Neural crest cell (in vitro differentiated cells): Measurements from ENCODE around the gene CCDC149. TPM values are rescaled to one million over a fixed set of nuclear protein-coding genes. Genes with fewer than 3 reads are reported as not detected.

Source experiments
- DNase-seq: peaks from one replicate; pipeline ENCODE4 v3.0.0; 2021; ENCODE audit warnings: low read depth, mixed read lengths, low spot score
- H3K27ac Mint-ChIP-seq: one replicate; pipeline ENCODE4 v1.8.0; 2021; ENCODE audit warnings: mild to moderate bottlenecking, mixed read lengths; ENCODE audit not compliant: unreplicated experiment
- H3K27me3 Mint-ChIP-seq: 2 replicates; pipeline ENCODE4 v1.8.0; 2021; ENCODE audit warnings: low read depth, mild to moderate bottlenecking, mixed read lengths
- H3K36me3 Mint-ChIP-seq: 2 replicates; pipeline ENCODE4 v1.8.0; 2021; ENCODE audit warnings: low read depth, mild to moderate bottlenecking, mixed read lengths
- H3K4me1 Mint-ChIP-seq: 2 replicates; pipeline ENCODE4 v1.8.0; 2021; ENCODE audit warnings: mixed read lengths
- H3K4me3 Mint-ChIP-seq: one replicate; pipeline ENCODE4 v1.8.0; 2021; ENCODE audit warnings: mild to moderate bottlenecking, mixed read lengths
- H3K9me3 Mint-ChIP-seq: 2 replicates; pipeline ENCODE4 v1.8.0; 2021; ENCODE audit warnings: mixed read lengths
- CTCF ChIP-seq: fragments of 200-600 bp; sonication (generic); conservative IDR thresholded peaks from 2 replicates; pipeline ENCODE4 v1.5.0; 2021; ENCODE audit warnings: antibody characterized with exemption, mild to moderate bottlenecking
- total RNA-seq: library from RNA; stranded (reverse); gene quantifications from 2 replicates; pipeline ENCODE4 v1.2.1, GENCODE V29; 2021

CCDC149 gene
- total RNA-seq, 1 donor from 2014 or later, result 11.9 TPM

GRCh38 chr4:24887881-24888430 lies 24.9 kb downstream of the CCDC149 start:
- Mint-ChIP-seq H3K4me3 (no peak overlapping the region), H3K27me3 (no peaks in the 10 kb centered on the region), H3K4me1 (peaks cover 13% of the 10 kb centered on the region), H3K27ac (no peak overlapping the region), H3K9me3 (no peaks in the 10 kb centered on the region), H3K36me3 (no peaks in the 10 kb centered on the region)
- TF ChIP-seq CTCF, result no peak
- DNase-seq, result no peak

- no peak overlapping the region for H3K4me3 Mint-ChIP-seq
- peaks cover 13% of the 10 kb centered on the region for H3K4me1 Mint-ChIP-seq
- no peaks in the 10 kb centered on the region for H3K27me3 Mint-ChIP-seq
- H3K27ac Mint-ChIP-seq, result no peak overlapping the region
- DNase-seq, result no peak
- no peaks in the 10 kb centered on the region for H3K9me3 Mint-ChIP-seq
- no peaks in the 10 kb centered on the region for H3K36me3 Mint-ChIP-seq
- TF ChIP-seq CTCF, result no peak
Observed at GRCh38 chr4:24886596-24886995, 26.2 kb downstream of the CCDC149 start.

- Mint-ChIP-seq H3K27ac (no peak overlapping the region), H3K4me1 (peaks cover 13% of the 10 kb centered on the region), H3K4me3 (no peak overlapping the region), H3K27me3 (no peaks in the 10 kb centered on the region), H3K36me3 (no peaks in the 10 kb centered on the region), H3K9me3 (no peaks in the 10 kb centered on the region)
- DNase-seq, result no peak
- TF ChIP-seq CTCF, result no peak
Observed at GRCh38 chr4:24885342-24885741, 27.5 kb downstream of the CCDC149 start.

GRCh38 chr4:24884902-24885301 lies 27.9 kb downstream of the CCDC149 start:
- Mint-ChIP-seq H3K4me3 (no peak overlapping the region), H3K4me1 (peaks cover 13% of the 10 kb centered on the region), H3K36me3 (no peaks in the 10 kb centered on the region)

GRCh38 chr4:24881508-24882196 lies 31.2 kb downstream of the CCDC149 start:
- peaks cover 25% of the 10 kb centered on the region for H3K4me1 Mint-ChIP-seq
- H3K27ac Mint-ChIP-seq, result no peak overlapping the region
- H3K36me3 Mint-ChIP-seq, result no peaks in the 10 kb centered on the region
- DNase-seq, result no peak
- H3K27me3 Mint-ChIP-seq, result no peaks in the 10 kb centered on the region
- no peak overlapping the region for H3K4me3 Mint-ChIP-seq
- TF ChIP-seq CTCF, result no peak
- H3K9me3 Mint-ChIP-seq, result no peaks in the 10 kb centered on the region

More at GRCh38 chr4:24884902-24885301, 27.9 kb downstream of the CCDC149 start:
- H3K27me3 Mint-ChIP-seq, result no peaks in the 10 kb centered on the region
- TF ChIP-seq CTCF, result no peak
- no peak overlapping the region for H3K27ac Mint-ChIP-seq
- no peaks in the 10 kb centered on the region for H3K9me3 Mint-ChIP-seq
- no peak for DNase-seq
